HG03135 (cell line): ENCODE measurements around the gene IPO5.

Source experiments
- ATAC-seq: cut with Tn5 transposase; IDR thresholded peaks from one replicate; pipeline ENCODE4 v1.9.1; 2021; ENCODE audit warnings: mild to moderate bottlenecking, moderate library complexity; ENCODE audit not compliant: unreplicated experiment

IPO5 gene

DNA sequence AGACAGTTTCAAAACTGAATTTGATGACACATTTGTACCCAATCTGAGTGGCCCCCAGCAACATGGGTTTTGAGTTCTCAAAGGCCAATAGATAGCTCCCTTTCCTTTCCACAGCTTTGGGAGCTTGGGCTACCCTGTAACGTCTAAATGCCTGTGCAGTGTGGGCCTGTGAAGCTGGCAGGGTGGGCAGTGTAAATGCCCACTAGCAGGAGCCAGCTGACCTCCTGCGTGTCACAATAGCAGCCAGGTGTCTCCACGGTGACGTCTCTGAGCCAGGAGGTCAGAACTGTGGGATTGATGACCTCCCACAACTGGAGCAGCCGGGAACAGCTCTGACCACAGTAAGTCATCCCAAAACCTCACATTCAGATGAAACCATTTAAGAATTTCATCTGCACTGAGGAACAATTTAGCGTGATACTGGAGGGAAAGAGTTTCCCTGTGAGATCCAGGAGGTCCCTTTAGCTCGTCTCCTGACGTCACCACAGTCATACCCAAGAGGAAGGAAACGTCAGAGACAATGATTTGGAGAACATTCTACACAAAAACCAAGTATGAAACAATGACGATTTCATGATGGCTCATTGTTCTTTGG is at the start of gene IPO5:
Gene IPO5, plus strand, starts transcription at position 300 of the 595 bp plus-strand sequence. CDS start 23,022 bp downstream, outside the sequence.
- no peak for ATAC-seq

DNA sequence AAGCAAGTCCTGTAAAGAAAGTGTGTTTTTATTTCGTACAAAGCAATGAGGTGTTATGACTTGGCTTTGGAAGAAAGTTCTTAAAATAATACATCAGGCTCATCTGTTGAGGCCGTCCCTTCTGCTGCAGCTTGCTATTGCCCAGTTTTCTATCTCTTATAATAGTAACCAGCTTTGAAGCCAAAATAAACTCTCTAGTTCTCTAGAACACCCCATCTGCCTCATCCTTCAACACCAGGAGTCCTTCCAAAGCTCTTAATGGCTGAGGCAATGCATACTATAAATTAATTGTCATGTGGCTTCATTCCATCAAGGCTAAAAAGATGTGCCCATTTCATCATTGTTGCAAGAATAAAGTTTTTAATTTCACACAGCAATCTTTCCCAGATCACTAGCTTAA is 49.4 kb upstream of the IPO5 start:
- ATAC-seq, result no peak

DNA sequence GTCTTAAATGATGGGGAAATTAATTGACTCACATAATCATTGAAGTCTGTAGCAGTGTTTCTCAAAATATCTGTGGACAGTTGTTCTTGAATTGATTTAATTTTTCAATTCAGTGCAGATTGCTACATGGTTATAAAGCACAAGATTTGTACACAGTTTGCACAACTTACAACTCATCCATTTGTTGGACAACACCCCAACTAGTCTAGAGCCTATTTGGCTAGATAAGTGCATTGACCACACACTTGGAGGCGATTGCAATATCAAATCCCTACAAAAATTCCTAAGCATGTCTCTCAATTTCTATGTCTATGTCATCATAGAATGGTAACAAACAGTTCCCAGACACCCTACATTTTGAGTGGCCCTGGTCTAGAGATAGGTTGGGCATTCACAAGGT is 48.0 kb upstream of the IPO5 start:
- ATAC-seq, result no peak

DNA sequence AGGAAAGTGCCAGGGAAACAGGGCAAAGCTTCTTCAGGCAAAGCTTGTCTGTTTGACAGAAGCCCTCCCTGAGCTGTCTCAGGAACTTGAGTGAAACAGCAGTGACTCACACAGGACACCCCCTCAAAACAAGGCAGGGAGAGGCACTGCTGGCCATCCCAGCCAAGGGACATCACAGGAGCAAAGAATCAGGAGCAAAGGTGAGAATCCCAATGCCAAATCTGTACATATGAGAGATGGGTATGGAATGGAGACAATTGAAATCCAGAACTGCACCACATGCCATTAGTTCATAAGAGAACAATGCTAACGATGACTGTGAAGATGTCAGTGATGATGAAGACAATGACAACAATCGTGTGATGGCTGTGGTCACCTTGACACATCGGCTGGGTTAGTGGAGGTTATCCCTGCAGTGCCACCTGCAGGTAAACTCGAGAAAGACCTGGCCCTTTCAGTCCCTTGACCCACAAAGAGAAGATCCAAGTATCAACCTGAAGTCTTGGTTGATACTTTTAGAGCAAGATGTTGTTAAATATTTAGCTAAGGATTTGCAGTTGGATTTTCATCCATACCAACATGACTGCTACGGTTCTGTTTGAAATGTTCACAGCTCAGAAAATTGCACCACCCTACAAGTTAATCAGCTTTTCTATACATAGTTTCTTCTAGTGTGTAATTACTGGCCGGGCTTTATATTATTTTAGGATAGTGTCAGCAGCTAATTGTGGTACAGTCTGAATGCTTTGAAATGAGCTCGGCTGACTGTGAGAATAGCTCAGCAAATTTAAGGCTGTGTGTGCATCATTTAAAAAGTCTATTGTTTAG is 42.0 kb upstream of the IPO5 start:
- ATAC-seq, result no peak

DNA sequence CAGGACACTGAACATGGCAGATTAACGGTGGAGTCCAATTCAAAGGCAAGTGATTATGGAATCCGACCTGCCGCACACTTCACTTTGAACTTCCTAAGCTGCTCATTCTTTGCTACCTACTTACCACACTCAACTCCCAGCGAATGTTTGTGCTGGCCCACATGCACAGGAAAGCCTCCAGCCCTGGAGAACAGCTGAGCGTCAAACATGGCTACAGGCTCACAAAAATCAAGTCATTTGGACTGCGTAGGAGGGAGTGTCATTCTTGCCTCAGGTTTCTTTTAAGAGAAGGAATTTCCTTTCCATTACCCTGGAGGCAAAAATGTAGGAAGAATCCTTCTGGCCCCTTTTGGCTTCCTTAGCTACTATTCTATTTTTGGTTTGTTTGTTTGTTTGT is 41.3 kb upstream of the IPO5 start:
- ATAC-seq, result no peak

DNA sequence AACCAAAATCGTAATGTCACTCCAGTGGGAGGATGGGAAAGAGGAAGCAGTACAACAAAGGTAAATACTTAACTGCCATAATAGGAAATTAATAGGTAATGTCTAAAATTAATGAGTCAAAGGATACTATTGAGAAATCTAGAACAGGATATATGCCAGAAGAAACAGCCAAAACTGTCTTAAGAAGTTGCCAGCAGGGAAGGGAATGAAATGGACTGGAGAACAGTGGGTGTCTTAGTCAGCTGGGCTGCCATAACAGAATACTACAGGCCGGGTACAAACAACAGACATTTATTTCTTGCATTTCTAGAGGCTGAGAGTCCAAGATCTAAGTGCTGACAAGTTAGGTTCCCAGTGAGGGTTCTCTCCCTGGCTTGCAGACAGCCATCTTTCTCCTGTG is 40.3 kb upstream of the IPO5 start:
- no peak for ATAC-seq

DNA sequence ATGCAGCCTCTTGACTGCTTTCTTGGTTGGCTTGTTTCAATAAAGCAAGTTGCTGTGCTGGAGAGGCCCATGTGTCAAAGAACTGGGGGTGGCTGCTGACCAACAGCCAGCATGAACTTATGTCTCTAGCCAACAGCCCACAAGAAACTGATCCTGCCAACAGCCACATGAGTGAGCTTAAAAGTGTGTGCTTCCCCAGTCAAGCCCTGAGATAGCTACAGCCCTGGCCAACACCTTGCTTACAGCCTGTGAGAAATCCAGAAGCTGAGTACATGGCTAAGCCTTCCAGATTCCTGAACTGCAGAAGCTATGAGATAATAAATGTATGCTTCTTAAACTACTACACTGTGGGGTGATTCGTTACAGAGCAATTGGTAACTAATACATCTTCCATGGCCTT is 38.9 kb upstream of the IPO5 start:
- no peak for ATAC-seq

DNA sequence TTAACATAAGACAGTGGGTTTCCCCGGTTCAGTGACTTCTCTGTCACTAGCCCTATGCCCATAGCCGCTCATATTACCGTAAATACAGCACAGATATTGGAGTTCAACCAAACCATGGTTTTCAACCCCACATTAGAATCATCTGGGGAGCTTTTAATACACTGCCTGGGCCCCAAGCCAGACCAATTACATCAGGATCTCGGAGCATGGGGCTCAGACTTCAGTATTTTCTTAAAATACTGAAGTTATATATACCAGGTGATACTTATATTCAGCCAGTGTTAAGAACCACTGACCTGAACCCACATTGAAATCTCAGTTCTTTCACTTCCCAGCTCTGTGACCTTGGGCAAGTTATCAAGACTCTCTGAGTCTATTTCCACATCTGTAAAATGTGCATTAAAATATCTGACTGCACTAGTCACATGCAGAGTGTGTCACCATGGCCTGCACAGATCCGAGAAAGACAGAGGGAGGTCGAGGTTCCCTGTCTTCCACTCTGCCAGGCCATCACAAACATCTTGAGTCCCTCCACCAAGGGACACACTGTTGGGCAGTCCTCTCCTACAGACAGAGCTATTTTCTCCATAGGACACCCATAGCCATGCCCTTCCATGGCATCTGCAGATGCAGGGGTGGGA is 32.2 kb upstream of the IPO5 start:
- no peak for ATAC-seq

DNA sequence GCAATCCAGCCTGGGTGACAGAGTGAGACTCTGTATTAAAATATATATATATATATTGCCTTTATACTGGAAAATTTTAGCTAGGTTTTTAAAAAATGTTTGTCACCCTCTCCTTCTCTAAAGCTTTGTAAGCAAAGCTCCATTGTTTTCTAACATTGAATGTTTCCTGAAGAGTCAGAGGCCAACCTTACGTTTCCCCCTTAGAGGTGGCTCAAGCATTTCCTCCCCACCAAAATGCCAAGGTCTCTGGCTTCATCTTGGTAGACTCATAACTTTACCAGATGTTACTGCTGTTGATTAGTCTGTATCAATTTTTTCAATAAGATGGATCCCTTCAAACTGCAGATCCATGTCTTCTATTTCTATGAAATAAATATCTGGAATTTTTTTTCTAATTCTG is 25.2 kb upstream of the IPO5 start:
- no peak for ATAC-seq

DNA sequence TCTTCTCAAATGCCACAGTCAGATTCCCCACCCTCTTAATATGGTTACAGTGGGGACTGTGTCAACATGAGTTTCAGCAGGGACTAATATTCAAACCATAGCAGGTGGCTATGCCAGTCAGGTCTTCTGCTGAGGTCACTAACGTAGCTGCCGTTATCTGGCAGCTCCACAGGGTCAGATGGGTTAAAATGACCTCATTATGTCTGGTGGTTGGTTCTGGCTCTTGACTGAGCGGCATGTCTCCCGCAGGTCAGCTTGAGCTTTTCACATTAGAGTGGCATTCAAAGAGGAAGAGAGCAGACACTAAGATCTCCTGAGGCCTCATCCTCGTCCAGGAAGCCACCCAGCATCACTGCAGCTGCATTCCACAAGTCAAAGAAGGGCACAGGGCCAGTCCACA is 21.4 kb upstream of the IPO5 start:
- ATAC-seq, result no peak

DNA sequence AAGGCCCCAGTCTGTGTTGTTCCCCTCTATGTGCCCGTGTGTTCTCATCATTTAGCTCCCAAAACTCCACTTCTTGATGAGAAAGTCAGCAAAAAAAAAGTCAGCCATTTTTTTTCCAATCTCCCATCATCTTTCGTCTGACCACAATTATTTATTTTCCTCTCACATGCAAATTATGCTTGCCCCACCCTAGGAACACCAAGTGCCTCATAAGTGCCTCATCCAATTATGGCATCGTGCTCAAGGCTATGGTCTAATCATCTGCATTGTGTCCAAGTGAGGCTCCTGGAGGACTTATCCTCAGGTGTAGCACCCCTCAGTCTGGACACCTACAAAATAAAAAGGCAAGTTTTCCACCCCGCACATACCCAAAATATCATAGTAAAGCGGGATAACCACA is 20.8 kb upstream of the IPO5 start:
- no peak for ATAC-seq

DNA sequence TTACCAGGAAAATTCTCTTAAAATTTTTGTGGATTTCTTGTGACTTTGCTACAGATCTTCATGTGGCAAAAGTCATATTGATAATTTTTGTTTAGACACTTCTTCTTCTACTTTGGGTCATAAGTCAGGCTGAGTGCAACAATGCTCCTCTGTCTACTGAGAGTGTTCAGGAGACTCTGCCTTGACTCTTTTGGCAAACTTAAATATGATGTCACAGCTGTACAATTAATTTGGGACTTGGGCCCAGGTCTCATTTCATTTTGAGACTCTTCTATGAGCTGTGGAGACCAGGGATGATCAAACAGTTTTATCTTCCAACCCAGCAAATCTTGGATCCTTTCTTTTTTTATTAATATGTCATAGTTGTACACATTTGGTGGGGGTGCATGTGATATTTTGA is 19.7 kb upstream of the IPO5 start:
- no peak for ATAC-seq

DNA sequence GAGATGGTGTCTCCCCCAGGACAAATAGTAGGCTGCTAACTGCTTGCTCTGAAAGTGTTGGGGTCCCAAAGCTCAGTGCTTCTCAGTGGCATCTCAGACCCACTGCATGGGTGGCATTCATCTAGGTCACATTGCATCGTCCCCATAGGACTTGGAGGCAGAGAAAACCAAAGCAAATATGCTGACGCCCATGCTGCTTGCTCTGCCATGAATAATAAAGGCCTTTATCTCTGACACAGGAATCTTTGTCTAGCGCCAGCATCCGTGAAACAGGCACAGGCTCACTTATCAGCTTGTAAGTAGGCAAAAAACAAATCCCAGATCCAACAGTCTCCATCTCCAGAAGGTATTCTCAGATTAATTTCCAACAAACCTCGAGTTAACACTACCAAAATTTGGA is 18.9 kb upstream of the IPO5 start:
- no peak for ATAC-seq

DNA sequence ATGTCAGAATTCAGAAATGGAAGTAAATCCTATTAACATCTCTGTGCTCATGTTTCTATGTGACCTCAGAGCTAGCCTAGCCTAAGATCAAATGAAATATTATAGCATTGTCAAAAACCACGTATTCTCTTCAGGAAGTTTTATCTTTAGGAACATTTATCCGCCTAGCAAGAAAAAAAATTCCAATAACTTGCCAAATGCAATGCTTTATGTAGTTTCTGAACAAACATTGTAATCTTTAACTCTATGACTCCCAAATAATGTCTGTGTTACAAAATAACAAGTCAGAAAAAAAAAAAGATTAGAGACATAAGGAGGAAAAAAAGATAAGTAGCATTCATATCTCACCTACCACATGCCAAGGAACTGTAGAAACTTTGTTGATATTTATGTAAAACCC is 18.4 kb upstream of the IPO5 start:
- ATAC-seq, result no peak

DNA sequence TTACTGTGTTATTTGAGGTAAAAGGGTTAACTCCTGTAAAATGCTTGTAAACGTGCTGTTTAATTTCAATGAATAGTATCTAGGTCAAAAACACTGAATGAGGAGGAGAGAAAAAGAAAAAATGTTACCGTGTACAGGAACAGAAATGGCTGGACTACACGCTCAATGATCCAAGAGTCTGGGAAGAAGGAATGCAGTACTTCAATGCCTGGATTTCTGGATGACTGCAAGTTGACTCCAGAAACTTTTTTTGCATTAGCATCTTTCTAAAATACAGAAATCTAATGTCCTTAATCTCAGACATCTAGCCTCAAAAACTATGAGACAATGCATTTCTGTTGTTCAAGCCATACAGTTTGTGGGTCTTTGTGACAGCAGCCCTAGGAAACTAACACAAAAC is 17.4 kb upstream of the IPO5 start:
- ATAC-seq, result no peak

DNA sequence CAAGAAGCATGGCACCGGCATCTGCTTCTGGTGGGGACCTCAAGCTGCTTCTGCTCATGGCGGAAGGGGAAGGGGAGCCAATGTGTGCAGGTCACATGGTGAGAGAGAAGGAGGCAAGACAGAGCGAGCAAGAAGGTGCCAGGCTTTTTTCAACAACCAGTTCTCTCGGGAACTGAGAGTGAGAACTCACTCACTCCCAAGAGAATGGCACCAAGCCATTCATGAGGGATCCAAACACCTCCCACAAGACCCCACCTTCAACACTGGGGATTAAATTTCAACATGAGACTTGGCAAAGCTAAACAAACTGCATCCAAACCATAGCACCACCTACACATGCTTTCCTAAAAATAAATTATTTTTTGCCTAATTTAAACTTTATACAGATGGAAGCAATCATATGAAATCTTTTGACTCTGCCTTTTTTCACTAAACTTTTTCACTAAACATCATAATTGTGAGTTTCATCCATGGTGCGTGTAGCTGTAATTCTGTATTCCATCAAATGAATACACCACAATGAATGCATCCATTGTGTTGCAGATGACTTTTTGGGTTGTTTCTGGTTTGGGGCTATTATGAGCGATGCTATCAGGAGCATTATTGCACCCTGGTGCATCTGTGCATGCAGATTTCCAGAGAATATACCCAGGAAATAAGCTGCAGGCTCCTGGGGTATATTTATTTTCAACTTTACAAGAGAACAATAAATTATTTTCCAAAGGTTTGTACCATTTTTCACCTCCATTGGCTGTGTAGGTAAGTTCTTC is 14.6 kb upstream of the IPO5 start:
- ATAC-seq, result no peak

DNA sequence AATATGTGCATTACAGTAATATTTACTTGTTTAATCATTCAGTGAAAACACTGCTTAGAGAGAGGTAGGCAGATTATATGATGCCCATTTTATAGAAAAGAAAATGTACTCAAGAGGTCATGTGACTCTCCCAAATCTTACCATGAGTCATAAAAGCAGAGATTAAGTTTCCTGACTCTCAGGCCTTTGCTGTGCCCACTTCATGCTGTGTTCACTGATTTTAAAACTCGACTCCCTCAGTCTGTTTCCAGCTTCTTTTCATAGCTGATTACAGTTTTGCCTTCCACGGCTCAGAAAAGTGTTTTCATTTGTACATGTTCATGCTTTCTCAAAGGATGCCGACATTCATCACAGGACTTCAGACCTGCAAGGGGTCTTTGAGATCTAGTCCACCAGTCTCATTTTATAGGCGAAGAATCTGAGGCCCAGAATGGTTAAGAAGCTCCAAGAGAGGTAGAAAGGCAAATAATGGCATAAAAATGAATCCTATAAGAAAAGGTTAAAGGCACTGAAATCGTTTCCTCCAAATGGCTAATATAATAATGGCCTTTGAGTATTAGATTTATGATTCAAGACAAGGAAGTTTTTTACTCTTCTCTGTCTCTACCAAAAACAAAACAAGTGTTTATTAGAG is 9.0 kb upstream of the IPO5 start:
- ATAC-seq, result no peak

DNA sequence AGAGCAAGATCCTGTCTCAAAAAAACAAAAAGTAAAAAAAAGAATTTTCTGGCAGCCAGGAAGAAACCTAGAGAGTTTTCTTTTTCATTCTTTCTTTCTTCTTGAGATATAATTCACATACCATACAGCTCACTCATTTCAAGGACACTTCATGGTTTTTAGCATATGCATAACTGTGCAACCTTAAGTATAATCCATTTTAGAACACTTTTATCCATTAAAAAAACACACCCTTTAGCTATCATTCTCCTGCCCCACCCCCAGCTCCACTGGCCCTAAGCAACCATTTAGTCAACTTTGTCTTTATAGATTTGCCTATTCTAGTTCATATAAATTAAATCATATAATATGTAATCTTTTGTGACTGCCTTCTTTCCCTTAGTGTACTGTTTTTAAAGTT is 8.1 kb upstream of the IPO5 start:
- ATAC-seq, result no peak

DNA sequence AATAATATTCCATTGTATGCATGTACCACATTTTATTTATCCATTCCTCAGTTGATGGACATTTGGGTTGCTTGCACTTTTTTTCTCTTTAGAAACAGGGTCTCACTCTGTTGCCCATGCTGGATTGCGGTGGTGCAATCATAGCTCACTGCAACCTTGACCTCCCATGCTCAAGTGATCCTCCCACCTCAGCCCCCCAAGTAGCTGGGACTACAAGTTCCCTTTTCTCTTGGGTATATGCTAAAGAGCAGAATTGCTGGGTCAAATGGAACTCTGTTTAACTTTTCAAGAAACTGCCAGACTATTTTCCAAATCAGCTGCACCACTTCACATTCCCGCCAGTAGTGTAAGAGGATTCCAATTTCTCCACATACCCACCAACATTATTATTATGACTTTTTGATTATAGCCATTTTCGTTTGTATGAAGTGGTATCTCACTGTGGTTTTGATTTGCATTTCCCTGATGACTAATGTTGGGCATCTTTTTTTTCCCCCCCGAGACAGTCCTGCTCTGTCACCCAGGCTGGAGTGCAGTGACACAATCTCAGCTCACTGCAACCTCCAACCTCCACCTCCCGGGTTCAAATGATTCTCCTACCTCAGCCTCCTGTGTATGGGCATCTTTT is 7.6 kb upstream of the IPO5 start:
- ATAC-seq, result no peak

DNA sequence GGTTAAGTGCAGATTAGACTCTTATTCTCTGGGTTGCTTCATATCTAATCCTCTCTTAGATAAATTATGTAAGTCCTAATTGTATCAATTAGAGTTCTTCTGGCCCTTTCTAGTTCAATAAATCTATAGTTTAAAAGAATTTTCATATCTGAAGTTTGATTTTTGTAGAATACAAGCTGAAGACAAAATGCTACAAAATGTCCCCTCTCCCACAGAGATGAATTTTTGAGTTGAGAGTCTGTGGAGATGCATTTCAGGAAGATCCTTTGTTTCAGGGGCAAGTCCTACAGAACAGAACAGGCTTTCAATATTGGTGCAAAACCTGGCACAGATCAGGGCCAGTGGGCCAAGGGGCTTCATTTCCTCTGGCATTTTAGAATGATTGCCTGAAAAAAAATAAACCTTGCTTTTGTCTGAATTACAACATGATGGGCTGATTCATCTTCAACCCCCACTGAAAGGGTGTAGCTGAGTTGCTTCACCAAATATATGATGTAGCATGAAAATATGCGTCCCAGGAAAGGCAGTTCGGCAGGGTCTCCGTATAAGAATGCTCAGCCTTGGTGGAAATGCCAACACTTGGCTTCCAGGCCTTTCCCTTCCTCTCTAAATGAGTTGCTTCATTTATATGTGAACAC is 6.4 kb upstream of the IPO5 start:
- ATAC-seq, result no peak
